ENCODE results near the gene CD274. TPM values are rescaled to one million over a fixed set of nuclear protein-coding genes. Genes with fewer than 3 reads are reported as not detected.

The CD274 gene
- total and polyA plus RNA-seq, 10 of the 15 experiments (the other 5 are each of a cell fraction or from before 2014, with no cell fraction given): 9.4 to 128 (median 24.6) TPM

DNA sequence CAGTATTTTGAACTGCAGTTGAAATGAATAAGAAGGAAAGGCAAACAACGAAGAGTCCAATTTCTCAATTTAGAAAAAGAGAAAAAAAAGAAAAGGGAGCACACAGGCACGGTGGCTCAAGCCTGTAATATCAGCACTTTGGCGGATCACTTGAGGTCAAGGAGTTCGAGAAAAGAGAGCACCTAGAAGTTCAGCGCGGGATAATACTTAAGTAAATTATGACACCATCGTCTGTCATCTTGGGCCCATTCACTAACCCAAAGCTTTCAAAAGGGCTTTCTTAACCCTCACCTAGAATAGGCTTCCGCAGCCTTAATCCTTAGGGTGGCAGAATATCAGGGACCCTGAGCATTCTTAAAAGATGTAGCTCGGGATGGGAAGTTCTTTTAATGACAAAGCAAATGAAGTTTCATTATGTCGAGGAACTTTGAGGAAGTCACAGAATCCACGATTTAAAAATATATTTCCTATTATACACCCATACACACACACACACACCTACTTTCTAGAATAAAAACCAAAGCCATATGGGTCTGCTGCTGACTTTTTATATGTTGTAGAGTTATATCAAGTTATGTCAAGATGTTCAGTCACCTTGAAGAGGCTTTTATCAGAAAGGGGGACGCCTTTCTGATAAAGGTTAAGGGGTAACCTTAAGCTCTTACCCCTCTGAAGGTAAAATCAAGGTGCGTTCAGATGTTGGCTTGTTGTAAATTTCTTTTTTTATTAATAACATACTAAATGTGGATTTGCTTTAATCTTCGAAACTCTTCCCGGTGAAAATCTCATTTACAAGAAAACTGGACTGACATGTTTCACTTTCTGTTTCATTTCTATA is 602 bp upstream of the CD274 start (continued):
- TF ChIP-seq, protein P1, sequence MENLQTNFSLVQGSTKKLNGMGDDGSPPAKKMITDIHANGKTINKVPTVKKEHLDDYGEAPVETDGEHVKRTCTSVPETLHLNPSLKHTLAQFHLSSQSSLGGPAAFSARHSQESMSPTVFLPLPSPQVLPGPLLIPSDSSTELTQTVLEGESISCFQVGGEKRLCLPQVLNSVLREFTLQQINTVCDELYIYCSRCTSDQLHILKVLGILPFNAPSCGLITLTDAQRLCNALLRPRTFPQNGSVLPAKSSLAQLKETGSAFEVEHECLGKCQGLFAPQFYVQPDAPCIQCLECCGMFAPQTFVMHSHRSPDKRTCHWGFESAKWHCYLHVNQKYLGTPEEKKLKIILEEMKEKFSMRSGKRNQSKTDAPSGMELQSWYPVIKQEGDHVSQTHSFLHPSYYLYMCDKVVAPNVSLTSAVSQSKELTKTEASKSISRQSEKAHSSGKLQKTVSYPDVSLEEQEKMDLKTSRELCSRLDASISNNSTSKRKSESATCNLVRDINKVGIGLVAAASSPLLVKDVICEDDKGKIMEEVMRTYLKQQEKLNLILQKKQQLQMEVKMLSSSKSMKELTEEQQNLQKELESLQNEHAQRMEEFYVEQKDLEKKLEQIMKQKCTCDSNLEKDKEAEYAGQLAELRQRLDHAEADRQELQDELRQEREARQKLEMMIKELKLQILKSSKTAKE (IDR thresholded peaks at IDR 0.05; ENCODE audit: low read depth, poor library complexity, severe bottlenecking): peak; percentile 13
- TF ChIP-seq, protein P2, sequence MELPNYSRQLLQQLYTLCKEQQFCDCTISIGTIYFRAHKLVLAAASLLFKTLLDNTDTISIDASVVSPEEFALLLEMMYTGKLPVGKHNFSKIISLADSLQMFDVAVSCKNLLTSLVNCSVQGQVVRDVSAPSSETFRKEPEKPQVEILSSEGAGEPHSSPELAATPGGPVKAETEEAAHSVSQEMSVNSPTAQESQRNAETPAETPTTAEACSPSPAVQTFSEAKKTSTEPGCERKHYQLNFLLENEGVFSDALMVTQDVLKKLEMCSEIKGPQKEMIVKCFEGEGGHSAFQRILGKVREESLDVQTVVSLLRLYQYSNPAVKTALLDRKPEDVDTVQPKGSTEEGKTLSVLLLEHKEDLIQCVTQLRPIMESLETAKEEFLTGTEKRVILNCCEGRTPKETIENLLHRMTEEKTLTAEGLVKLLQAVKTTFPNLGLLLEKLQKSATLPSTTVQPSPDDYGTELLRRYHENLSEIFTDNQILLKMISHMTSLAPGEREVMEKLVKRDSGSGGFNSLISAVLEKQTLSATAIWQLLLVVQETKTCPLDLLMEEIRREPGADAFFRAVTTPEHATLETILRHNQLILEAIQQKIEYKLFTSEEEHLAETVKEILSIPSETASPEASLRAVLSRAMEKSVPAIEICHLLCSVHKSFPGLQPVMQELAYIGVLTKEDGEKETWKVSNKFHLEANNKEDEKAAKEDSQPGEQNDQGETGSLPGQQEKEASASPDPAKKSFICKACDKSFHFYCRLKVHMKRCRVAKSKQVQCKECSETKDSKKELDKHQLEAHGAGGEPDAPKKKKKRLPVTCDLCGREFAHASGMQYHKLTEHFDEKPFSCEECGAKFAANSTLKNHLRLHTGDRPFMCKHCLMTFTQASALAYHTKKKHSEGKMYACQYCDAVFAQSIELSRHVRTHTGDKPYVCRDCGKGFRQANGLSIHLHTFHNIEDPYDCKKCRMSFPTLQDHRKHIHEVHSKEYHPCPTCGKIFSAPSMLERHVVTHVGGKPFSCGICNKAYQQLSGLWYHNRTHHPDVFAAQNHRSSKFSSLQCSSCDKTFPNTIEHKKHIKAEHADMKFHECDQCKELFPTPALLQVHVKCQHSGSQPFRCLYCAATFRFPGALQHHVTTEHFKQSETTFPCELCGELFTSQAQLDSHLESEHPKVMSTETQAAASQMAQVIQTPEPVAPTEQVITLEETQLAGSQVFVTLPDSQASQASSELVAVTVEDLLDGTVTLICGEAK (IDR thresholded peaks at IDR 0.05; ENCODE audit: borderline replicate concordance): peak; percentile 38; the same call in 1 of the 2 replicates
- TF ChIP-seq NFYB (IDR thresholded peaks at IDR 0.05; ENCODE audit: insufficient read depth, low read depth, low read length) (no peak), GATAD2B (conservative IDR thresholded peaks at IDR 0.05; ENCODE audit: low read depth) (no peak)

Measured in GM12878 (cell line).